Stimulated activated CD4-positive, alpha-beta T cell treated with anti-CD3 and anti-CD28 coated beads, Interleukin-2, amount 100 ng/mL, for 48 hours (primary cell): ENCODE data around the gene ATP6V0B.

Source experiments
- DNase-seq, 2 donors: peaks; one replicate each; pipeline ENCODE4 v3.0.0-alpha.2; 2020

ATP6V0B gene

GRCh38 chr1:43946236-43947060, 28.3 kb upstream of the ATP6V0B start, which contains the start of gene IPO13:
TSS of gene IPO13 (plus strand) at chr1:43946950. CDS start at chr1:43947601, 651 bp downstream.
- DNase-seq = peak; percentile 93 to 94

- DNase-seq = no peak
These were observed 27.5 kb upstream of the ATP6V0B start for GRCh38 chr1:43947061-43947873.

DNA sequence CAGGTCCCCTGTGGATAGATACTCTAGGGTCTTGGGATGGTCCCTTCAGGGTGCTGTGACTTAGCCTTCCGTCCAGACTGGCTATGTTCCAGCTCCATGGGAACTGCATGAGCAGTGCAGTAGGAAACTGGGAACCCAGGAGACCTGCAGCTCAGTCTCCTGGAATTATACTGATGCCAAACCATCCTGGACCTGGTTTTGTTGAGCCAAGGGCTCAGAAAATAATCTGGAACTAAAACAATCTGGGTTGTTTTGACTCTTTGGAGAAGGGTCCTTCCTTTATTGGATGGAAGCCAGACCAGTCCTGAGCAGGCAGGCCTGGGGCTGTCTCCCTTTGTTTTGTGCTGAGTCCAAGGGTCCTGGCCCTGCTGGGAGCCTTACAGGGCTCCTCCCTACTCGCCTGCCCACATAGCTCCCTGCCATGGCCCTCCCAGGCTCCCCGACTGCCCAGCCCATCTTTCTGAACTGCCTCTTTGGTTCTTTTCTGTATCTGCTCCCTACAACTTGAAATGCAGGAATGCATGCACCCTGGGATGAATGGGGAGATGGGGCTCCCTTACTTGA, 26.8 kb upstream of the ATP6V0B start:
- no peak for DNase-seq

GRCh38 chr1:43949678-43950077, 25.1 kb upstream of the ATP6V0B start:
- no peak for DNase-seq

DNA sequence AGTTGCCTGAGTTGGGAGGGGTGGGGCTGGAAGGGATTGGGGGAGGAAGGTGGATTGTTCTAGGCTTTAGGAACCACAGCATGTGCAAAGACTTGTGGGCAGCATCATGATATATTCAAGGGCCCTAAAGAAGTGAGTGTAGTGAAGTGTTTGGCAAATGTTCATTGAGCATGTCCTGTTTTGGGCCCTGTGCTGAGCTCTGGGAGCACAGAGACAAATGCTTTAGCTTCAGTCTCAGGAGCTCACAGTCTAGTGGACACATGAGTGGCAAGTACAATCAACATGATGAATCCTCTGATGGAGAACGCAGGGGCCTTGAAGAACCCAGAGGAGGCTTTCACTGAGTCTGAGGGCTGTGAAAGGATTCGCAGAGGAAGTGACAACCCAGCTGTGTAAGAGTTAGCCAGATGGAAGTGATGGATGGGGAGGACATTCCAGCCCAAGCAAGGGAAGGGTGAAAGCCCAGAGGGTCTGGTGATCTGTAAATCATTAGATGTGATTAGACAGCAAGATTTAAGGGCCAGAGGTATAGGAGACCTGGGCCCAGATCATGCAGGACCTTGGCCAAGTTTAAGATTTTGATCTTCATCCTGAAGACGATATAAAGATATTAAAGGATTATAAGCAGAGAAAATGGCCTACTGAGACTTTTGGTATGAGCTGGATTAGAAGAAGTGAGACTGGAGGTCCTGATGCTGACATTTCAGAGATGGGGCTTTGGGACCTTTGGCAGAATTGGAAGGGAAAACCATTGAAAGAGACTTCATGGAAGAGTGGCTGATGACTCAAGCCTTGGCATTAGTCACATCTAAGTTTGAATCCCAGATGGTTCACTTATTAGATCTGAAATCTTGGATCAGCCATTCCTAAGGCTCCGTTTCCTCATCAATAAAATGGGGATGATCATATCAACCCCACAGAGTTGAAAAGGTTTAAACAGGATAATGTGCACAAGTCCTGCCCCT, 23.5 kb upstream of the ATP6V0B start:
- DNase-seq = no peak

DNA sequence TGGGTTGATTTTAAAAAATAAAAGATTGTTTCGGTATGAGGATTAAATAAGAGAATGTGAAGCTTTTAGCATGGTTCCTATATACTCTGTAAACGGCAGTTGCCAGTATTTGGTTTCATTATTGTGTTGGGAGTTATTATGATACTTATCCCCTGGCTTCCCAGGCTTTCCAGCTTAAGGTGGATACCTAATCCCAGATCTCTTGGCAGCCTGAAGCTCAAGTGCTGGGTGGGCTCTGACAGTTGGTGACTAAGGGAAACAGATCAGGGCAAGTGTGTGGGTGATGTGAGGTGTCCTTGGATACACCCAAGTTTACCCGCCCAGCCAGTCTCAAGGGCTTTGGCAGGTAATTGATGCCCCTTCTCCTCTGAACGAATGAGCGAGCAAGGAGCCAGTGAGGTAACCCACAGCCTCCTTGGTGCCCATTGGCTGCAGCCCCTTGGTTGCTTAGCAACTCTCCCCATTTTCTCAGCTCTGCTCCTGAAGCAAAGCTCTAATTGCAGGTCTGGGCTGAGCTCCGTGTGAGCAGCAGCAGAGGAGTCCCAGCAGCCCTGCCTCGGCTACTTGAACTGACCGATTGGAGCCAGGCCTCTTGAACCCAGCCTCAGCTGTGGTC, 21.9 kb upstream of the ATP6V0B start:
- no peak for DNase-seq

DNA sequence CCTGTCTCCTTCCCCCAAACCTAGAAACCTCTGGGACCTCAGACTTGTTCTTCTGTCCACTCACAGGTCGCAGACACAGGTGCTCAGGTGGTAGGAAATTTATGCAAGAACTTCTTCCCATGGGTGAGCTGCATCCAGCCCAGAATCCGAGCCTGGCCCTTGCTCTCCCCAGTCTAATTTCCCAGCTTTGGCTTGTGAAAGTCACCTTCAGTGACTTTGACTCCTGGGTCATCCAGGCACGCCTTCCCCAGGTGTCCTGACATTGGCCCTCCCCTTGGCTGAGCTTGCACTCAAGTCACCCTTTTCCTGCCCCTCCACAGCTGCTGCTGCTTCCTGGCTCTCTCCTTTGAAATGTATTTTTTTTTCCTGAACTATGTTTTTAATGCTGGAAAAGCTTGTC, 21.4 kb upstream of the ATP6V0B start:
- no peak for DNase-seq

DNA sequence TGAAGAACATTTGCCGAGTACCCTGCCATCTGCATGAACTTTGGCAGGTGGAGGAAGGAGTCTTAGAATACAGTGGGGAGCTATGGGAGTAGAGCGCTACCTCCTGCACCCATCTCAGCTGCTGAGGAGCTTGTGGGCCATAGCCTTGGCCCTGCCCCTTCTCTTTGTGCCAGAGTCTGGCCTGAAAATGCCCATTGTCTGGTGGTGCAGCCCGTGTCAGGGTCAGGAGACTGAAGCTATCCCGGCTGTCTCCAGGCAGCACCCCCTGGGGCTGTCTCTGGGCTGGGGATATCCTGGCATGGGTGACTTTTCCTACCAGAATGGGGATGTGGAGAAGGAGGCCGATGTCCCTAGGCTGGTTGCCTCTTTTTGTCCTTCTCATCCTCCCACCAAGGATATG, 20.7 kb upstream of the ATP6V0B start:
- DNase-seq = no peak

DNA sequence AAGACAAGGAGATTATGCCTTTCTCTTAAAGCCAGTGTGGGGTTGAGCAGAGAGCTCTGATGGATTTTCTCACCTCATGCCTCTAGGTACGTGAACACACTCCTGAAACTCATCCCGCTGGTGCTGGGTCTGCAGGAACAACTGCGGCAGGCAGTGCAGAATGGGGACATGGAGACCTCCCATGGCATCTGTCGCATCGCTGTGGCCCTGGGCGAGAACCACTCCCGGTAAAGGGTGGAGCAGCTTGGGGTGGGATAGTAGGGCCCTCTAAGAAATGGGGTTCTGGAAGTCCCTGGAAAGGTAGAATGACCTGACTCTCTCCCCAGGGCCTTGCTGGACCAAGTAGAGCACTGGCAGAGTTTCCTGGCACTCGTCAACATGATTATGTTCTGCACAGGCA, 18.5 kb upstream of the ATP6V0B start:
- no peak for DNase-seq

DNA sequence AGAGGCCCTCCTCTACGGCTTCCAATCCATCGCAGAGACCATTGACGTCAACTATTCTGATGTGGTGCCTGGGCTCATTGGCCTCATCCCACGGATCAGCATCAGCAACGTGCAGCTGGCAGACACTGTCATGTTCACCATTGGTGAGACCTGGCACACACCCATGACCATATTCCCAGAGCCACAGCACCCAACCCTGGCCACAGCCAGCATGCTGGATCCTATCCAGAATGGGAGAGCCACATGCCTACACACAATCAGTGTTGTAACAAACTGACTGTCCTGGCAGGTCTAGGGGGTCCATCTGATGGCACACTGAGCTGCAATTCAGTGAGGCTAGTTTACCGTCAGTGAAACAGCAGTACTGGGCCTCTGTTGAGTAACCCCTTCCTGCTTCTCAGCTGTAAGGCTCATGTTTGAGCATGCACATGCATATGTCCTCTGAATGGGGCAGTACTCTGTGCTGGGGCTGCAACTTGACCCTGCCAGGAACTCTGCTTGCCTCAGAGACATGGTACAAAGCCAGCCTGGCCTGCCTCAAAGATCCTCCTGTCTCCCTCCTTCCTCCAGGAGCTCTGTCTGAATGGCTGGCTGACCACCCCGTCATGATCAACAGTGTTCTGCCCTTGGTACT, 17.2 kb upstream of the ATP6V0B start:
- DNase-seq = no peak

DNA sequence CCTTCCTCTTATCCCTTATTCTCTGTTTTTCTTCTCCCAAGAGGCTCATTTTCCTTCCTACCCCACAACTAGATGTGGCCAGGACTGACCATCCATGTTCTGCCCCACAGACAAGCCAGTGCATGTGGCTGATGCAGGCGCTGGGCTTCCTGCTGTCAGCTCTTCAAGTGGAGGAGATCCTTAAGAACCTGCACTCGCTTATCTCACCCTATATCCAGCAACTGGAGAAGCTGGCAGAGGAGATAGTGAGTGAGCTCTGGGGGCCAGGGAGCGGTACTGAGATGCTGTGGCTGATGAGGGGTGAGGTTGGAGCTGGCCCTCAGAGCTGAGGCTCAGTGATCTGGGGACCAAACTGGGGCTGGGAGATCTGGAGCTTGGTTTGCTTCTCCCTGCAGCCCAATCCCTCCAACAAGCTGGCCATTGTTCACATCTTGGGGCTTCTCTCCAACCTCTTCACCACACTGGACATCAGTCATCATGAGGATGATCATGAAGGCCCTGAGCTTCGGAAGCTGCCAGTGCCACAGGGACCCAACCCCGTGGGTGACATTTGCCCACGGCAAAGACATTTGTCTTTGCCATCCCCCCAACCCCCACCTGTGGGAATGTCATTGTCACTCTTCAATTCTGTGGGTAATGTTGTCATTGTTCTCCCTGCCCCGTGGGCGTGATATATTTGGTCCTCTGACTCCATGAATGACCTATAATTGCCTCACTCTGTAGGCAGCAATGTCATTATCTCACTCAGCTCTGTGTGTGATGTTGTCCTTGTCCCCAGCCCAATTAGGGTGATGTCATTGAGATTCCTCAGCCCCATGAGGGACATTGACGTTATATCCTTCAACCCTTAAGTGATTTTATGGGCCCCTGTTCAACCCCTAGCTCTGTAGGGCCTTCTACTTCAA, 16.2 kb upstream of the ATP6V0B start:
- no peak for DNase-seq

- DNase-seq = no peak
These were observed 14.0 kb upstream of the ATP6V0B start for GRCh38 chr1:43960798-43961197.

DNA sequence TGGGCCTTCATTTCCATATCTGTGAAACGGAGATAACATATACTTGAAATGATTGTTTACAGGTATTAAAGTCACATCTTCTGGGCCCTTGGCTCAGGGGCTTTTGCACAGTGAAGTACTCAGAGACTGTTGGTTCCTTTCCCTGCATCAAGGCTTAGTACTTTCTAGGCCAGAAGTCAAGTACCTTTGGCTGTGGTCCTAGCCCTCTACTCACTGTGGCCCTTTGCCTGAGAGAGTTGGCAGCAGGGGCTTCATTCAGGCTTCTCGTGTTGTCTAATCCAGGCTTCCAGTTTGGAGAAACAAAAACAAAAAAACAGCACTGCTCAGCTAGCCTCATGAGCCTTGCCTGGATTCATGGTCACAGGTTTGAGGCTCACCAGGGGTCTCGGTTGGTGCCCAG, 13.1 kb upstream of the ATP6V0B start:
- no peak for DNase-seq

DNA sequence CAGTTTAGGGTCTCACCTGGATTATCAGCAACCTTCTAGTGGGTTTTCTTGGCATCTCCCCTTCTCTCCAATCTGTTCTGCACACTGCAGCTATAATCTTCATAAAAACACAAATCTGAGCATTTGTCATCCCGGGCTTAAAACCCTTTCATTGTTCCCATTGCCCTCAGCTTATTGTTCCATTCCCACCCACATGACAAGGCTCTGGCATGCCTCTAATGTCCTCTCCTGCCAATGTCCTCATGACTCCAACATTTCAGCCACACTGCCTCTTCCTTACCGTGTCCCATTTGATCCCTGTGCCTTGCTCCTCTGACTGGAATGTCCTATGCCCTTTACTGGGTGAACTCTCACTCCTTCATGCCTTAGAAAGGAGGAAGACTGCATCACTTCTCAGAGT, 12.4 kb upstream of the ATP6V0B start:
- no peak for DNase-seq

DNA sequence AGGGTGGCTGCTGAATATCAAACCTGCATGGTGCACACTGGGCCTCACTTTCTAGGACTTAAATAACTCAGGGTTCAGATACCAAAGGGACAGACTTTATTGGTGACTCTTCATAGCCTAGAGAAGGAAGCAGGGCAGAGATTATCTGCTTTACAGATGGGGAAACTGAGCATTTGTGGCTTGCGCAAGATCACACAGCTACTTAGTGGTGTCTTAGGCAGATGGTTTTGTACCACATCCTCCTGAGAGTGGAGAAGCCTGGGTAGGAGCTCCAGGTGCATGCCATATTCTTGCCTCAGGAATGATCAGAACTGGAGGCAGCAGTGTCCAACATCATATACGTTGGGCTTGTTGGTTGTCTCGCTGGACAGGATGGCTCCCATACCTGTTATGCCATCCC, 11.8 kb upstream of the ATP6V0B start:
- no peak for DNase-seq

- no peak for DNase-seq
These were observed 10.9 kb upstream of the ATP6V0B start for GRCh38 chr1:43963890-43964289.

GRCh38 chr1:43965316-43965715, 9.4 kb upstream of the ATP6V0B start:
- DNase-seq = no peak

- no peak for DNase-seq
These were observed 6.3 kb upstream of the ATP6V0B start for GRCh38 chr1:43968348-43968948.

DNA sequence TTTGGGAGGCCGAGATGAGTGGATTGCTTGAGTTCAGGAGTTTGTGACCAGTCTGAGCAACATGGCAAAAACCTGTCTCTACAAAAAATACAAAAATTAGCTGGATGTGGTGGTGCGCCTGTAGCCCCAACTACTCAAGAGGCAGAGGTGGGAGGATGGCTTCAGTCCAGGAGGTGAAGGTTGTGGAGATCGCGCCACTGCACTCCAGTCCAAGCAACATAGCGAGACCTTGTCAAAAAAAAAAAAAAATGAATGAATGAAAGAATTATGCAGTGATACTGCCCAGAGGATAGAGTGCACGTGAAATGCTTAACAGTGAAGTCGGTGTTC, 5.4 kb upstream of the ATP6V0B start:
- DNase-seq = no peak
